Astrocyte (in vitro differentiated cells and primary cell): ENCODE results near the gene DOCK1. TPM values are rescaled to one million over a fixed set of nuclear protein-coding genes. Genes with fewer than 3 reads are reported as not detected.

Experiments
- DNase-seq: peaks from one replicate; pipeline ENCODE4 v3.0.0-alpha.2; 2010; ENCODE audit warnings: low read depth
- FAIRE-seq: peaks from 2 replicates; lab custom pipeline; 2011; peaks lifted over from hg19 to GRCh38; lab: Jason Lieb, UNC
- H2AFZ ChIP-seq: 2 replicates; pipeline ENCODE4 v1.6.0; 2012; ENCODE audit warnings: low read depth, low read length, inconsistent platforms
- H3K27ac ChIP-seq: 2 replicates; pipeline ENCODE4 v1.5.1; 2011; ENCODE audit warnings: low read depth, low read length, inconsistent platforms
- H3K27me3 ChIP-seq: 2 replicates; pipeline ENCODE4 v1.6.0; 2011; ENCODE audit warnings: low read length, inconsistent platforms; ENCODE audit not compliant: insufficient read depth
- H3K36me3 ChIP-seq: 2 replicates; pipeline ENCODE4 v1.5.1; 2011; ENCODE audit warnings: low read length, inconsistent platforms; ENCODE audit not compliant: insufficient read depth
- H3K4me1 ChIP-seq: 2 replicates; pipeline ENCODE4 v1.5.1; 2011; ENCODE audit warnings: low read length, inconsistent platforms; ENCODE audit not compliant: insufficient read depth
- H3K4me2 ChIP-seq: 2 replicates; pipeline ENCODE4 v1.6.0; 2012; ENCODE audit warnings: low read length, inconsistent platforms
- H3K4me3 ChIP-seq: 2 replicates; pipeline ENCODE4 v1.5.1; 2011; ENCODE audit warnings: low read depth, mild to moderate bottlenecking, low read length, inconsistent platforms; ENCODE audit not compliant: insufficient read depth
- H3K79me2 ChIP-seq: 2 replicates; pipeline ENCODE4 v1.6.0; 2012; ENCODE audit warnings: mild to moderate bottlenecking, low read length, inconsistent platforms; ENCODE audit not compliant: insufficient read depth
- H3K9ac ChIP-seq: 2 replicates; pipeline ENCODE4 v1.6.0; 2012; ENCODE audit warnings: mild to moderate bottlenecking, low read length, inconsistent platforms
- H3K9me3 ChIP-seq: 2 replicates; pipeline ENCODE4 v1.5.1; 2012; ENCODE audit warnings: low read depth, mild to moderate bottlenecking, low read length, inconsistent platforms; ENCODE audit not compliant: insufficient read depth
- H4K20me1 ChIP-seq: 2 replicates; pipeline ENCODE4 v1.6.0; 2012; ENCODE audit warnings: low read length, inconsistent platforms; ENCODE audit not compliant: insufficient read depth
- H3K27ac Mint-ChIP-seq: one replicate; pipeline ENCODE4 v1.8.0; 2021; ENCODE audit warnings: mild to moderate bottlenecking, mixed read lengths; ENCODE audit not compliant: unreplicated experiment
- H3K27me3 Mint-ChIP-seq: one replicate; pipeline ENCODE4 v1.8.0; 2021; ENCODE audit warnings: low read depth, mixed read lengths; ENCODE audit not compliant: unreplicated experiment
- H3K36me3 Mint-ChIP-seq: one replicate; pipeline ENCODE4 v1.8.0; 2021; ENCODE audit warnings: low read depth, mixed read lengths; ENCODE audit not compliant: unreplicated experiment
- H3K4me1 Mint-ChIP-seq: one replicate; pipeline ENCODE4 v1.8.0; 2021; ENCODE audit warnings: low read depth, mixed read lengths; ENCODE audit not compliant: unreplicated experiment
- H3K4me3 Mint-ChIP-seq: one replicate; pipeline ENCODE4 v1.8.0; 2021; ENCODE audit warnings: mild to moderate bottlenecking, moderate library complexity, mixed read lengths; ENCODE audit not compliant: unreplicated experiment
- H3K9me3 Mint-ChIP-seq: one replicate; pipeline ENCODE4 v1.8.0; 2021; ENCODE audit warnings: mild to moderate bottlenecking, mixed read lengths; ENCODE audit not compliant: unreplicated experiment
- EZH2 ChIP-seq: IDR thresholded peaks from 2 replicates; pipeline ENCODE4 v1.6.1; 2012; ENCODE audit warnings: mild to moderate bottlenecking, low read length, inconsistent platforms; ENCODE audit not compliant: insufficient read depth
- total RNA-seq: library from RNA; stranded (reverse); gene quantifications from 2 replicates; pipeline ENCODE4 v1.2.1, GENCODE V29; 2021
- TF ChIP-seq, protein P1 (sequence below): IDR thresholded peaks from 2 replicates; pipeline ENCODE4 v1.5.1; 2011; ENCODE audit warnings: low read depth, mild to moderate bottlenecking, inconsistent platforms, low read length, moderate library complexity; ENCODE audit not compliant: insufficient read depth

Gene DOCK1
- total RNA-seq, 1 donor from 2014 or later = 42.5 TPM

DNA sequence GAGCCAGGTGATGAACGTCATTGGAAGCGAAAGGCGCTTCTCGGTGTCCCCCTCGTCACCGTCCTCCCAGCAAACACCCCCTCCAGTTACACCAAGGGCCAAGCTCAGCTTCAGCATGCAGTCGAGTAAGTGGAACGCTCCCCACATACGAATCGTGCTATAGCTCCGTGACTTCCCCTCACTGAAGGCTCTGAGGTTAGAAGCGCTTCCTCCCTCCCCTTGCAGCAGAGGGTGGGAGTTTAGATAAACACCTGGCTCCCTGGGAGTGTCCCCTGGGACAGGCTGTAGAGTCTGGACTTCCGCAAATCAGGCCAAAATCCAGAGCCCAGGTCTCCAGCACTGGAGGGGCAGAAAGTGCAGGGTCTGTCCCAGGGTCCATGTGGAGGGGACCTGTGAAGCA is 538.9 kb downstream of the DOCK1 start:
- peaks cover 43% of the 10 kb centered on the region for H3K36me3 Mint-ChIP-seq
- TF ChIP-seq, protein P1, sequence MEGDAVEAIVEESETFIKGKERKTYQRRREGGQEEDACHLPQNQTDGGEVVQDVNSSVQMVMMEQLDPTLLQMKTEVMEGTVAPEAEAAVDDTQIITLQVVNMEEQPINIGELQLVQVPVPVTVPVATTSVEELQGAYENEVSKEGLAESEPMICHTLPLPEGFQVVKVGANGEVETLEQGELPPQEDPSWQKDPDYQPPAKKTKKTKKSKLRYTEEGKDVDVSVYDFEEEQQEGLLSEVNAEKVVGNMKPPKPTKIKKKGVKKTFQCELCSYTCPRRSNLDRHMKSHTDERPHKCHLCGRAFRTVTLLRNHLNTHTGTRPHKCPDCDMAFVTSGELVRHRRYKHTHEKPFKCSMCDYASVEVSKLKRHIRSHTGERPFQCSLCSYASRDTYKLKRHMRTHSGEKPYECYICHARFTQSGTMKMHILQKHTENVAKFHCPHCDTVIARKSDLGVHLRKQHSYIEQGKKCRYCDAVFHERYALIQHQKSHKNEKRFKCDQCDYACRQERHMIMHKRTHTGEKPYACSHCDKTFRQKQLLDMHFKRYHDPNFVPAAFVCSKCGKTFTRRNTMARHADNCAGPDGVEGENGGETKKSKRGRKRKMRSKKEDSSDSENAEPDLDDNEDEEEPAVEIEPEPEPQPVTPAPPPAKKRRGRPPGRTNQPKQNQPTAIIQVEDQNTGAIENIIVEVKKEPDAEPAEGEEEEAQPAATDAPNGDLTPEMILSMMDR = no peak
- TF ChIP-seq EZH2 = no peak
- peaks cover 16% of the 10 kb centered on the region for H3K36me3 ChIP-seq

DNA sequence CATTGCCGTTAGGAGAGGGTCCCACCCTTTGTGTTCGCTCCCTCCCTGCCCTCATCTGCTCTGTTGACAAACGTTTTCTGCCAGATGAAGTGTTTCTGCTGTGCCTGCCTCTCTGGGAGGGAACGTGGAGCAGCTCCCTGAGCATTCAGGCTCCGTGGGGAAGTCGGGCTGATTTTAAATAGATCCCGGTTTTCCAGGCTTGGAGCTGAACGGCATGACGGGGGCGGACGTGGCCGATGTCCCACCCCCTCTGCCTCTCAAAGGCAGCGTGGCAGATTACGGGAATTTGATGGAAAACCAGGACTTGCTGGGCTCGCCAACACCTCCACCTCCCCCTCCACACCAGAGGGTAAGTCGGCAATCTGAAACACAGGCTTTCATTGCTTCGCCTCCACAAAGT is 542.0 kb downstream of the DOCK1 start:
- Mint-ChIP-seq H3K4me1 (no peaks in the 10 kb centered on the region), H3K27ac (no peak overlapping the region), H3K4me3 (no peak overlapping the region), H3K9me3 (peaks cover 4% of the 10 kb centered on the region), H3K36me3 (peaks cover 28% of the 10 kb centered on the region), H3K27me3 (no peaks in the 10 kb centered on the region)
- Histone ChIP-seq H2AFZ (no peak overlapping the region), H3K4me2 (no peak overlapping the region), H3K36me3 (peaks cover 13% of the 10 kb centered on the region), H3K27ac (no peak overlapping the region), H4K20me1 (no peaks in the 10 kb centered on the region), H3K4me1 (no peaks in the 10 kb centered on the region), H3K79me2 (no peaks in the 10 kb centered on the region), H3K9me3 (no peaks in the 10 kb centered on the region), H3K27me3 (no peaks in the 10 kb centered on the region), H3K4me3 (no peak overlapping the region), H3K9ac (no peak overlapping the region)
- FAIRE-seq (no peak), DNase-seq (no peak)
- no peak for TF ChIP-seq EZH2
- TF ChIP-seq, protein P1 = no peak

More for the DNA sequence above, 538.9 kb downstream of the DOCK1 start:
- Histone ChIP-seq H3K4me2 (no peak overlapping the region), H3K4me3 (no peak overlapping the region), H3K27me3 (no peaks in the 10 kb centered on the region), H3K9ac (no peak overlapping the region), H3K9me3 (no peaks in the 10 kb centered on the region), H3K27ac (no peak overlapping the region), H4K20me1 (no peaks in the 10 kb centered on the region), H2AFZ (no peak overlapping the region), H3K4me1 (no peaks in the 10 kb centered on the region), H3K79me2 (no peaks in the 10 kb centered on the region)
- Mint-ChIP-seq H3K9me3 (peaks cover 4% of the 10 kb centered on the region), H3K27ac (no peak overlapping the region), H3K27me3 (no peaks in the 10 kb centered on the region), H3K4me3 (no peak overlapping the region), H3K4me1 (no peaks in the 10 kb centered on the region)
- no peak for DNase-seq
- FAIRE-seq = no peak

DNA sequence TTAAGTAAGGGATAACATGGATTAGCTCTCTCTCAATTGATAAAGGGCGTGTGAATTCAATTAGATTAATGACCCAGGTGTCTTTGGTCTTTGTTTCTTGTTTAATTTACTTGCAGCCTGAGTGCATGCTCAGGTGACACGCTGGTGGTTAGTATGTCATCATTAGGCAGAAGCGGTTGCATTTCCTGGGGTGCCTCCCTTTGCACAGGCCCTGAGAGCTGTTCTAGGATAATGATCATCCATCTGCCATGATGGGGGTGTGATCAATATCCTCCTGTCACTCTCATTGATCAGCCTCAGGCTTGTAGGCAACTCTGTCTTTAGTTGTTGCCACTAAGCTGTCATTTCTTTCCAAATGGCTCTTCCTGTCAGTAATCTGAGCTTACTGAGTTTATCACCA is 544.3 kb downstream of the DOCK1 start:
- no peak for TF ChIP-seq EZH2
- TF ChIP-seq, protein P1 = no peak
- H3K79me2 ChIP-seq = no peaks in the 10 kb centered on the region
- FAIRE-seq = no peak
- Mint-ChIP-seq H3K9me3 (no peaks in the 10 kb centered on the region), H3K27me3 (no peaks in the 10 kb centered on the region), H3K4me1 (peaks cover 2% of the 10 kb centered on the region), H3K4me3 (no peak overlapping the region), H3K36me3 (peaks cover 15% of the 10 kb centered on the region), H3K27ac (no peak overlapping the region)
- no peaks in the 10 kb centered on the region for H4K20me1 ChIP-seq
- no peak for DNase-seq
- no peak overlapping the region for H3K4me3 ChIP-seq
- no peaks in the 10 kb centered on the region for H3K9me3 ChIP-seq
- no peaks in the 10 kb centered on the region for H3K27me3 ChIP-seq
- H3K36me3 ChIP-seq = peaks cover 11% of the 10 kb centered on the region
- H3K27ac ChIP-seq = no peak overlapping the region
- H2AFZ ChIP-seq = no peak overlapping the region
- H3K4me1 ChIP-seq = no peaks in the 10 kb centered on the region
- H3K4me2 ChIP-seq = no peak overlapping the region
- no peak overlapping the region for H3K9ac ChIP-seq
